ENCODE measurements around the gene CCDC192. TPM values are rescaled to one million over a fixed set of nuclear protein-coding genes. Genes with fewer than 3 reads are reported as not detected.

CCDC192 gene
- polyA plus RNA-seq, 1 donor from 2014 or later, result not detected

- no peaks in the 10 kb centered on the region for H3K36me3 ChIP-seq (ENCODE audit: insufficient read depth, low read length)
- TF ChIP-seq CTCF (IDR thresholded peaks at IDR 0.05; ENCODE audit: poor library complexity, severe bottlenecking) (no peak), SMC3 (conservative IDR thresholded peaks at IDR 0.05; ENCODE audit: poor library complexity) (no peak), EZH2 (IDR thresholded peaks at IDR 0.05; ENCODE audit: borderline replicate concordance, insufficient read depth, low read length, poor library complexity, severe bottlenecking) (no peak), TAF1 (IDR thresholded peaks at IDR 0.05; ENCODE audit: low read depth) (no peak), MXI1 (conservative IDR thresholded peaks at IDR 0.05; ENCODE audit: poor library complexity, severe bottlenecking) (no peak), EP300 (conservative IDR thresholded peaks at IDR 0.05; ENCODE audit: poor library complexity, severe bottlenecking) (no peak), POLR2AphosphoS5 (IDR thresholded peaks at IDR 0.05) (no peak), RAD21 (conservative IDR thresholded peaks at IDR 0.05) (no peak)
- TF ChIP-seq, protein P1, sequence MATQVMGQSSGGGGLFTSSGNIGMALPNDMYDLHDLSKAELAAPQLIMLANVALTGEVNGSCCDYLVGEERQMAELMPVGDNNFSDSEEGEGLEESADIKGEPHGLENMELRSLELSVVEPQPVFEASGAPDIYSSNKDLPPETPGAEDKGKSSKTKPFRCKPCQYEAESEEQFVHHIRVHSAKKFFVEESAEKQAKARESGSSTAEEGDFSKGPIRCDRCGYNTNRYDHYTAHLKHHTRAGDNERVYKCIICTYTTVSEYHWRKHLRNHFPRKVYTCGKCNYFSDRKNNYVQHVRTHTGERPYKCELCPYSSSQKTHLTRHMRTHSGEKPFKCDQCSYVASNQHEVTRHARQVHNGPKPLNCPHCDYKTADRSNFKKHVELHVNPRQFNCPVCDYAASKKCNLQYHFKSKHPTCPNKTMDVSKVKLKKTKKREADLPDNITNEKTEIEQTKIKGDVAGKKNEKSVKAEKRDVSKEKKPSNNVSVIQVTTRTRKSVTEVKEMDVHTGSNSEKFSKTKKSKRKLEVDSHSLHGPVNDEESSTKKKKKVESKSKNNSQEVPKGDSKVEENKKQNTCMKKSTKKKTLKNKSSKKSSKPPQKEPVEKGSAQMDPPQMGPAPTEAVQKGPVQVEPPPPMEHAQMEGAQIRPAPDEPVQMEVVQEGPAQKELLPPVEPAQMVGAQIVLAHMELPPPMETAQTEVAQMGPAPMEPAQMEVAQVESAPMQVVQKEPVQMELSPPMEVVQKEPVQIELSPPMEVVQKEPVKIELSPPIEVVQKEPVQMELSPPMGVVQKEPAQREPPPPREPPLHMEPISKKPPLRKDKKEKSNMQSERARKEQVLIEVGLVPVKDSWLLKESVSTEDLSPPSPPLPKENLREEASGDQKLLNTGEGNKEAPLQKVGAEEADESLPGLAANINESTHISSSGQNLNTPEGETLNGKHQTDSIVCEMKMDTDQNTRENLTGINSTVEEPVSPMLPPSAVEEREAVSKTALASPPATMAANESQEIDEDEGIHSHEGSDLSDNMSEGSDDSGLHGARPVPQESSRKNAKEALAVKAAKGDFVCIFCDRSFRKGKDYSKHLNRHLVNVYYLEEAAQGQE (IDR thresholded peaks at IDR 0.05; ENCODE audit: borderline replicate concordance), result no peak
- no peaks in the 10 kb centered on the region for H3K27me3 ChIP-seq (ENCODE audit: insufficient read depth, low read depth, low read length)
Measured at GRCh38 chr5:127978738-127979300, 275.6 kb downstream of the CCDC192 start.

DNA sequence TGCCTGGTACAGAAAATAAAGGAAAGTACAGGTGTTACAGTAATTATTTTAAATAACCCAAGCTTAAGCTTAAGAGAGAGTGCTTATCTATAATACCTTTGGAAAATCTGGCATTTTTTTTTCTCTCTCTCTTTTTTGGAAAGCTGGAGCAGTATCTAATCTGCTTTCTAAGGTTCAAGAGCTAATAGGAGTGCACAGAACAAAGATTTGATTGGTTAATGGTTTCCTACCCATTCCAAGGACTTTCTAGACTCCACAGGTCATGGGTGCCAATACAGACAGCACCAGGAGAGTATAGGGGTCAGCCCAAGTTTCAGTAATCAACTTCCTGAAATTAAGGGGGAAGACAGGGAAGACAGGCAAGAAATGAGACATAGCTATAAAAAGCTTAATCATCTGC is 276.3 kb downstream of the CCDC192 start:
- H2AFZ ChIP-seq (ENCODE audit: low read depth, low read length), result no peak overlapping the region
- H3K4me3 ChIP-seq (ENCODE audit: low read length), result no peak overlapping the region
- H3K36me3 ChIP-seq (ENCODE audit: insufficient read depth, low read length), result no peaks in the 10 kb centered on the region
- no peak overlapping the region for H3K4me2 ChIP-seq (ENCODE audit: low read length)
- H3K9me3 ChIP-seq (ENCODE audit: low read length), result no peaks in the 10 kb centered on the region
- no peaks in the 10 kb centered on the region for H3K79me2 ChIP-seq (replicated peaks; ENCODE audit: insufficient read depth, low read length)
- H3K27ac ChIP-seq (ENCODE audit: low read length), result no peak overlapping the region
- TF ChIP-seq MXI1 (conservative IDR thresholded peaks at IDR 0.05; ENCODE audit: poor library complexity, severe bottlenecking) (no peak), POLR2AphosphoS5 (IDR thresholded peaks at IDR 0.05) (no peak), TAF1 (IDR thresholded peaks at IDR 0.05; ENCODE audit: low read depth) (no peak), EP300 (conservative IDR thresholded peaks at IDR 0.05; ENCODE audit: poor library complexity, severe bottlenecking) (no peak), SMC3 (conservative IDR thresholded peaks at IDR 0.05; ENCODE audit: poor library complexity) (no peak), RAD21 (conservative IDR thresholded peaks at IDR 0.05) (no peak), CTCF (IDR thresholded peaks at IDR 0.05; ENCODE audit: poor library complexity, severe bottlenecking) (no peak)
- H3K9me2 ChIP-seq (ENCODE audit: insufficient read depth, low read length), result no peaks in the 10 kb centered on the region
- no peak overlapping the region for H3K9ac ChIP-seq (ENCODE audit: low read length)
- no peaks in the 10 kb centered on the region for H4K20me1 ChIP-seq (ENCODE audit: insufficient read depth)
- no peaks in the 10 kb centered on the region for H3F3A ChIP-seq (ENCODE audit: insufficient read depth, low read length, poor library complexity, severe bottlenecking)
- no peaks in the 10 kb centered on the region for H3K27me3 ChIP-seq (ENCODE audit: insufficient read depth, low read depth, low read length)

More at GRCh38 chr5:127978738-127979300, 275.6 kb downstream of the CCDC192 start:
- H3K4me3 ChIP-seq (ENCODE audit: low read length), result no peak overlapping the region
- no peak overlapping the region for H3K9ac ChIP-seq (ENCODE audit: low read length)
- H3F3A ChIP-seq (ENCODE audit: insufficient read depth, low read length, poor library complexity, severe bottlenecking), result no peaks in the 10 kb centered on the region
- no peaks in the 10 kb centered on the region for H4K20me1 ChIP-seq (ENCODE audit: insufficient read depth)
- no peak overlapping the region for H2AFZ ChIP-seq (ENCODE audit: low read depth, low read length)
- H3K9me2 ChIP-seq (ENCODE audit: insufficient read depth, low read length), result no peaks in the 10 kb centered on the region
- H3K27ac ChIP-seq (ENCODE audit: low read length), result no peak overlapping the region
- H3K79me2 ChIP-seq (replicated peaks; ENCODE audit: insufficient read depth, low read length), result no peaks in the 10 kb centered on the region
- H3K4me2 ChIP-seq (ENCODE audit: low read length), result no peak overlapping the region
- H3K9me3 ChIP-seq (ENCODE audit: low read length), result no peaks in the 10 kb centered on the region

Measured in neural cell (in vitro differentiated cells).